Endodermal cell (in vitro differentiated cells): ENCODE measurements around the gene RGS6. TPM values are rescaled to one million over a fixed set of nuclear protein-coding genes. Genes with fewer than 3 reads are reported as not detected.

Experiments used
- DNase-seq: peaks from one replicate; pipeline ENCODE4 v3.0.0-alpha.2; 2017
- H3K27ac ChIP-seq: 2 replicates; pipeline ENCODE4 v1.5.1; 2013; ENCODE audit warnings: mild to moderate bottlenecking, low read depth, low read length, moderate library complexity
- H3K27me3 ChIP-seq: 2 replicates; pipeline ENCODE4 v1.6.1; 2013; ENCODE audit warnings: mild to moderate bottlenecking, low read length, moderate library complexity; ENCODE audit not compliant: insufficient read depth, control insufficient read depth, poor library complexity, severe bottlenecking
- H3K36me3 ChIP-seq: 2 replicates; pipeline ENCODE4 v1.7.0; 2013; ENCODE audit warnings: mild to moderate bottlenecking, low read length, moderate library complexity; ENCODE audit not compliant: control insufficient read depth, insufficient read depth
- H3K4me1 ChIP-seq: one replicate; pipeline ENCODE4 v1.7.0; 2013; ENCODE audit warnings: low read length; ENCODE audit not compliant: control insufficient read depth, insufficient read depth
- H3K4me3 ChIP-seq: 2 replicates; pipeline ENCODE4 v1.5.1; 2013; ENCODE audit warnings: mild to moderate bottlenecking, low read length, moderate library complexity
- H3K9ac ChIP-seq: 2 replicates; pipeline ENCODE4 v1.6.1; 2013; ENCODE audit warnings: mild to moderate bottlenecking, low read length, moderate library complexity; ENCODE audit not compliant: poor library complexity, severe bottlenecking; ENCODE audit errors: extremely low read depth
- H3K9me3 ChIP-seq: 2 replicates; pipeline ENCODE4 v1.6.1; 2013; ENCODE audit warnings: mild to moderate bottlenecking, low read length, moderate library complexity; ENCODE audit not compliant: control insufficient read depth
- H3K27ac Mint-ChIP-seq: 2 replicates; pipeline ENCODE4 v1.8.0; 2020; ENCODE audit warnings: mixed read lengths
- H3K27me3 Mint-ChIP-seq: 2 replicates; pipeline ENCODE4 v1.8.0; 2021; ENCODE audit warnings: mild to moderate bottlenecking, mixed read lengths; ENCODE audit not compliant: insufficient read depth
- H3K36me3 Mint-ChIP-seq: 2 replicates; pipeline ENCODE4 v1.8.0; 2020; ENCODE audit warnings: low read depth, mixed read lengths
- H3K4me1 Mint-ChIP-seq: 2 replicates; pipeline ENCODE4 v1.8.0; 2020; ENCODE audit warnings: mixed read lengths
- H3K4me3 Mint-ChIP-seq: 2 replicates; pipeline ENCODE4 v1.8.0; 2020; ENCODE audit warnings: mild to moderate bottlenecking, moderate library complexity, mixed read lengths
- H3K9me3 Mint-ChIP-seq: 2 replicates; pipeline ENCODE4 v1.8.0; 2020; ENCODE audit warnings: mild to moderate bottlenecking, mixed read lengths
- CTCF ChIP-seq: fragments of 200-600 bp; sonication (generic); conservative IDR thresholded peaks from 2 replicates; pipeline ENCODE4 v1.5.0; 2021; ENCODE audit warnings: antibody characterized with exemption, mild to moderate bottlenecking
- WGBS, 2 experiments: methylation state at CpG; one replicate each; pipeline versions ENCODE4 v1.1.5 to v1.1.7; 2013; ENCODE audit warnings: missing lambda C conversion rate in 2 of 2, mixed read lengths in 1 of 2; ENCODE audit not compliant: insufficient coverage in 1 of 2, insufficient read length in 1 of 2; 5-methylcytosine and 5-hydroxymethylcytosine counted together
- total RNA-seq, 2 donors: library from RNA; stranded (reverse); fragmentation: NEBNext Ultra II Directional in 1 of 2; extraction: Animal tissue kit (Norgen Biotek cat#: 25700) in 1 of 2; gene quantifications; 2 replicates in 1 of 2; 3 replicates in 1 of 2; pipeline ENCODE4 v1.2.1, GENCODE V29; 2021

The RGS6 gene
- total RNA-seq, 2 donors from 2014 or later = 10.1 to 16.3 TPM

- Histone ChIP-seq H3K36me3 (no peaks in the 10 kb centered on the region), H3K4me1 (no peaks in the 10 kb centered on the region), H3K4me3 (no peak overlapping the region), H3K9me3 (peaks cover 2% of the 10 kb centered on the region), H3K9ac (no peak overlapping the region), H3K27ac (no peak overlapping the region), H3K27me3 (no peaks in the 10 kb centered on the region)
- Mint-ChIP-seq H3K27ac (no peak overlapping the region), H3K36me3 (no peaks in the 10 kb centered on the region), H3K4me1 (no peaks in the 10 kb centered on the region), H3K9me3 (peaks cover 6% of the 10 kb centered on the region), H3K27me3 (no peaks in the 10 kb centered on the region), H3K4me3 (no peak overlapping the region)
- no peak for DNase-seq
- TF ChIP-seq CTCF = no peak
- 94 to 95% methylated on average over 6 to 8 of the region's 8 CpGs for WGBS, 2 experiments
Measured at GRCh38 chr14:72084935-72085334, 152.7 kb downstream of the RGS6 start.

- 75% methylated on average over 3 of the region's 4 CpGs; no CpG with 5 or more reads in 1 of the 2 experiments for WGBS, 2 experiments
- no peaks in the 10 kb centered on the region for H3K27me3 Mint-ChIP-seq
- no peak overlapping the region for H3K4me3 Mint-ChIP-seq
- H3K4me1 ChIP-seq = no peaks in the 10 kb centered on the region
- H3K36me3 ChIP-seq = no peaks in the 10 kb centered on the region
- no peak for DNase-seq
- H3K27me3 ChIP-seq = no peaks in the 10 kb centered on the region
- H3K4me3 ChIP-seq = no peak overlapping the region
- no peak overlapping the region for H3K27ac ChIP-seq
- no peaks in the 10 kb centered on the region for H3K9me3 Mint-ChIP-seq
- H3K36me3 Mint-ChIP-seq = no peaks in the 10 kb centered on the region
- peaks cover 3% of the 10 kb centered on the region for H3K4me1 Mint-ChIP-seq
- no peak for TF ChIP-seq CTCF
- H3K9ac ChIP-seq = no peak overlapping the region
- H3K9me3 ChIP-seq = no peaks in the 10 kb centered on the region
- H3K27ac Mint-ChIP-seq = no peak overlapping the region
Measured at GRCh38 chr14:72089625-72090024, 157.4 kb downstream of the RGS6 start.

- WGBS, 2 experiments = 91 to 92% methylated on average over 5 to 6 of the region's 6 CpGs
Measured at GRCh38 chr14:72094844-72095582, 162.8 kb downstream of the RGS6 start.

More at GRCh38 chr14:72094844-72095582, 162.8 kb downstream of the RGS6 start:
- Histone ChIP-seq H3K9me3 (no peaks in the 10 kb centered on the region), H3K4me3 (no peak overlapping the region), H3K36me3 (no peaks in the 10 kb centered on the region), H3K27ac (no peak overlapping the region), H3K27me3 (no peaks in the 10 kb centered on the region), H3K4me1 (peaks cover 3% of the 10 kb centered on the region), H3K9ac (no peak overlapping the region)
- Mint-ChIP-seq H3K9me3 (no peaks in the 10 kb centered on the region), H3K4me1 (peaks cover 14% of the 10 kb centered on the region), H3K36me3 (no peaks in the 10 kb centered on the region), H3K4me3 (no peak overlapping the region), H3K27me3 (no peaks in the 10 kb centered on the region), H3K27ac (no peak overlapping the region)
- TF ChIP-seq CTCF = no peak
- no peak for DNase-seq
